NOMO-1 treated with DMSO at 0.1 percent for 48 hours (cell line): ENCODE measurements around the gene SNX8.

Source experiments
- DNase-seq: peaks from one replicate; lab custom pipeline; 2025; ENCODE audit not compliant: unreplicated experiment; lab: John Stamatoyannopoulos, UW

SNX8 gene

DNA sequence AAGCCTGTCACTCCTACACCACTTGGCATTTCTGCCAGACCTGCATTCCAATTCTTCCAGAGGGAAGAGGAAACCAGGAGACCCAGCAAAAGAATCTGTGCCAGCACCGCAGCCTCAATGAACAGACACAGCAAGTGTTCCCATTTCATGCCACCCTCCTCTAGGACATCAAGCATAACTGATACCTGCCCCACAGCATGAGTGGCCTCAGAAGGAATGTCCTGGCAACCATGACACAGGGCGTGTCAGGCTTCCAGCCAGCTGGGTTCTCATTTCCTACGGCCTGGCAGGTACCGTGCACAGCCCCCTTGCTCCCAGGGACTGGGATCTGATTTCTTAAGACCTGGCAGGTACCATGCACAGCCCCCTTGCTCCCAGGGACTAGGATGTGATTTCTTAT, 89.3 kb downstream of the SNX8 start:
- DNase-seq: no peak

DNA sequence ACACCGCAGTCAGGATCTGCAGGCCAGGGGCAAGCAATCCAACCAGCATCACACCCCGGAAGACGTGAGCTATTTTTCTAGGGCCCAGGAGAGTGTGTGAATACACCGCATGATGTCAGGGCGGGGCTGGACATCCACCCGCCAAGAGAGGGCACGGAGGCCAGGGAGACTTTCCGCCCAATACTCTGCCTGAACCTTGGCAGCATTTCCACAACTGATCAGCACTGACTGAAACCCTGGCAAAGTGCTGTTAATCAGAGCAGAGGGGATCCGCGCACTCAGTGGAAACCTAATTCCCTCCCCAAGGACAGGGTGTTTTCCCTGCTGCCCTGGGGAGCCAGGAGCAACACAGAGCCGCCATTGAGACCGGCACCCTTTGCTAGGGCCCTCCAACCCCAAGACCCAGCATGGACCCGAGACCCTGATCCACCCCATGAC, 89.7 kb downstream of the SNX8 start:
- DNase-seq: no peak

DNA sequence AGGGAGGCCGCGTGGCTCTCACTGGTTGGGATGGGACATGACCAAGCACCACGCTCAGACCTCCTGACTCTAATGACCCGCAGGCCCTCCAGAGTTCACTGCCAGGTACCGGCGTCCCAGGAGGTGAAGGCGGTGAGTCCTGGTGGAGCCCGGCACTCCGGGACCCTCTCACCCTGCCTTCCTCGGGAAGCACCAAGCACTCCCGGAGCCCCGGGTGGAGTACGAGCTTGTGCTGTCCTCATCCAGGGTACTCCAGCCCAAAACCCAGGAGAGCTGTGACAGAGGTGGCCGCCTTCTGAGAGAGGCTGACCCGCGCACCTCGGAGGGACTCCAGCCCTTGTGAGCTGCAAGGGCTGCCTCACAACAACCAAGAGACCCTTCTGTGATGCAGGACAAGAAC, 90.9 kb downstream of the SNX8 start:
- DNase-seq: no peak

DNA sequence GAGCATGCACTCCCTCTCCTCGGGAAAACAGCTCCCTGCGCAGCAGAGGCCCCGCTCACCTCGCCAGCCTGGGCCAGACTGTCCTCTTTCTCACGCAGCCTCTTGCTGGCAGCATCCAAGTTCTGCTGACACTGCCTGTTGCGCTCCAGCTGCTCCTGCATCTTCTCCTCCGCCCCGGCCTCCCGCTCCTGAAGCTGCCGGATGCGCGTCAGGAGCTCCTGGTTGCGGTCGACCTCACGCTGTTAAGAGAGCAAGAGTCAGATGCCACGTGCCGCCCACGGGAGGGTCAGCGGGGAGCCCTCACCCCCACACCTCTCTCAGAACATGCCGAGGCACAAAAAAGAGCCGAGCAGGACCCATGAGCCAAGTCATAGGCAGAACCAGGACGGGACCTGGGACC, 91.7 kb downstream of the SNX8 start:
- no peak for DNase-seq

DNA sequence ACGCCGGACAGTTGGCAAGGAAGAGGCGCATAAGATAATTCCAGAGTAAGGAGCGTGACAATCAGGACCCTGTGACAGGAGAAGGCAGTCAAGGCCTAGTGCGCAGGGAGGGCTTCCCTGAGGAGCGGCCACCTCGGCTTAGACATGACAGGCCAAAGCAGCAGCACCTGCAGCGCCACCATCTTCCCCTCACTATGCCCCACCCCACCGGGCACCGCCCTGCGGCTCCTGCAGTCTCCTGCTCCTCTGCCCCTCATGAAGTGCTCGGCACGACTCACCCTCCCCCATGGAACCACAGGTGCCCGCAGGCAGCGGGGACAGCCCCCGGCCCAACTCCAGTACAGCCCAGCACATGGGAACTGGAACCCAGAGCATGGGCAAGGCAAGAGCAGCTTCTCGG, 93.3 kb downstream of the SNX8 start:
- DNase-seq: no peak

DNA sequence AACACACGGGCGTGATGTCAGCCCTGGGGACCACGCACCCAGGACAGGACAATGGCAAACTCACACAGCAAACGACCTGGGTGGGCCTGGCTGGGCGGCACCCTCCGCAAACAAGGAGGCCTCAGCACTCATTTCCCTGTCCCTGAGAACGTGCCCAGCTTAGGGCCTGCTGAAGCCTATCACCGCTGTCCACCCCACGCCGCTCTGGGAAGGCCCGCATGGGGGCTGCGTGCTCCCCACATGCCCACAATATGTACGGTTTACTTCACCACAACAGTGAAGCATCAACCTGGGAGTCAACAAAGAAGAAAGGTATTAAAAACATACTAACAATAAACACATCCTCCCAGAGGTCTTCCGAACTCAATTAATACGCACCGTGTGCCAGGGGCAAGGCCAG, 93.7 kb downstream of the SNX8 start:
- no peak for DNase-seq

DNA sequence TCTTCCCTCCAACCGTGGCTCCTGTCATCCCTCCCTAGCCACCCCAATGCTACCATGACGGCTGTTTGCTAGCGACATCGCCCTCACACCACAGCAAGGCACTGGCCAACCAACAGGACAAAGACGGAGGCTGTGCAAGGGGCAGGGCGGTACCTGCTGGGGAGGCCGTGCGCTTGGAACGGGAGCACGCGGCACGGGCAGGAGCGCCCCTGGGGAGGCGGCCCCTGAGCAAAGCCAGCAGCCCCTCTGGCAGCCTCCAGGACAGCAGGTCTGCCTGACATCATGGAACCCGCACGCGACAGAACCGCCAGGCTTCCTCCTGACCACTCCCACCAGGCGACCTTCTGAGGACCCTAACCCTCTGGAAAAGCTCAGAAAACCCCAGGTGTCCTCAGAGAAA, 94.2 kb downstream of the SNX8 start:
- DNase-seq: no peak

DNA sequence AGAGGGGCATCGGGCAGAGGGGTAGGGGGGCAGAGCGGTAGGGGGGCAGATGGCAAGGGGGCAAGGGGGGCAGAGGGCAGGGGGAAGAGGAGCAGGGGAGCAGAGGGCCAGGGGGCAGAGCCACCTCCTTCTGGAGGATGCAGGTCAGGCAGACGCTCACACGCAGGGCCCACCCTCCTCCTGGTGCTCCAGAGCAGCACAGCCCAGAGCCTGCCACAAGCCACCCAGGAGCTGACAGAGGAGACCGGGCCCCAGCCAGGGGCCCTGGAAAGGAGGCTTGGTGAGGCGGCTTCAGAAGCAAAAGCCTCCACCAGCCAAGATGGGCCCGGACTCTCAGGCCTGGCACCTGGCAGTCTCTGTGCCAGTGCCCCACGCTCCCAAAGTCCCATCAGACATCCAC, 94.6 kb downstream of the SNX8 start:
- DNase-seq: no peak

DNA sequence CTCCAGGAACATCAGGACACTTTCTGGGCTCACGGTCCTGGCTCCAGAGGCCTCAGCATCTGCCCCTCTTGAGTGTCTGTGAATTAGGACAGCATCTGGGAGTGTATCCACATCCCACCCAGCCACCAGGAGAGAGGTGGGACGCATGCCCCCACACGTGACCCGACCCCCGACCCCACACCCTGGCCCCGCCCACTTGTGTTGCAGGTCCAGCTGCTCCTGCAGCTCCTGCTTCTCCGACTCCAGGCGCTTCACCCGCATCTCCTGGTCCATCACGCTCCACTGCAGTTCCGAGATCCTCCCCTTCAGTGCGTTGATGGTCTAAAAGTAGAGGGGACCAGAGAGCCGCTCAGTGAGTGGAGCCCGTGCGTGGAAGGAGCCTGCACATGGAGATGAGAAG, 95.1 kb downstream of the SNX8 start:
- no peak for DNase-seq

DNA sequence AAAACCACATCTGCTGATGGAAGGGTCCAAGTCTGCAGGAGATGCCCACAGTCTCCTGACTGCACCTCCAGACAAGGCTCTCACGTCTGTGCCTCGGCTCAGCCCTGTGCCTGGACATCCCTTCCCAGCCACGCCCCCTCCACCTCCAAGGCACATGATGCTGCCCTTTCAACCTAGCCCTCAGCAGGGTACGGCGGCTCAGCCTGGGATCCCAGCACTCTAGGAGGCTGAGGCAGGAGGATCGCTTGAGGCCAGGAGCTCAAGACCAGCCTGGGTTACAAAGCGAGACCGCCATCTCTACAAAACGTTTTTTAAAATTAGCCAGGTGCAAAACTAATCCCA, 95.8 kb downstream of the SNX8 start:
- DNase-seq: no peak

DNA sequence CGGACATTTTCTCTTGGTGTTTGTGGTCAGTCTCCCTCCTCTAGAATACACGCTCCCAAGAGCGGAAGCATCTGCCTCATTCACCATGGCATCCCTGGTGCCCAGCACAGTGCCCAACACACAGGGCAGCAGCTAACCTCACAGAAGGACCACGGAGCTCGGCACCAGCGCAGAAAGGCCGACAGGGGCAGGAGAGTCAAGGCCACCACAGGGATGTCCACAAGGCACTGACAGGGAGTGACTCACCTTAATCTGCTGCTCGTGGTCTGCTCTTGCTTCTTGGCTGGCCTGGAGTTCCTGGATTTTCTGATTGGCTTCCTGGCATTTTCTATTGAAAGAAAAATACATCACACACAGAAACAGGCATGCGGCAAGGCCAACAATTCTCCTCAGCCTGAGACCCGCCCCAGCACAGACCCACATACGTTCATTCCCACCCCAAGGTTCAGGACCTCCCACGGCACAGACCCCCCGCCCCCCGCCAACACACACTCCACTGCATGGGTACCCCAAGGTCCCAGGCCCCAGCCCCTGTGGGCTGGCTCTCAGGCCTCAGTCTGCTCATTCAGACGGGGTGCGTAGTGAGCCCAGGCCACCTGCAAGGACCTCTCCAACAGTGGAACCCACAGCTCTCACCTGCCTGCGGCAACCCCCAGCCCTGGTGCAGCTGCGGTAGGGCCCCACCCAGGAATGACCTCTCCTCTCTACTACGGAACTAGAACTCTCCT, 96.4 kb downstream of the SNX8 start:
- DNase-seq: no peak

DNA sequence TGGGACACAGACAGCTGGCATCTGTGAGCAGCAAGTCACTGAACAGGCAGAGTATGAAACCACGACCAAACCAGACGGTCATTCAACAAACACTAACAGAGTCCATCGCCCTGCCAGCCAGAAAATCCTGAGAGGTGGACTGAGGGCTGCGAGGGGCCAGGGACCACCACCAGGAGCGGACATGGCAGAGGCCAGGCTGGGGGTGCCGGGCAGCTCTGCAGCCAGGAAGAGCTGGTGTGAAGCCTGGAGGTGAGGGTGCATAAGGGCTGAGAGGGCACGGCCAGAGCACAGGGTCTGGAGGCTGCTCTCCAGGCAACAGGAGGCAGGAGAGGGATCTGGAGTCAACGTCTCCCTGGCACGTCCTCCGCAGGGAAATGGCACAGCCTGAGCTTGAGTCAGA, 97.0 kb downstream of the SNX8 start:
- DNase-seq: no peak

DNA sequence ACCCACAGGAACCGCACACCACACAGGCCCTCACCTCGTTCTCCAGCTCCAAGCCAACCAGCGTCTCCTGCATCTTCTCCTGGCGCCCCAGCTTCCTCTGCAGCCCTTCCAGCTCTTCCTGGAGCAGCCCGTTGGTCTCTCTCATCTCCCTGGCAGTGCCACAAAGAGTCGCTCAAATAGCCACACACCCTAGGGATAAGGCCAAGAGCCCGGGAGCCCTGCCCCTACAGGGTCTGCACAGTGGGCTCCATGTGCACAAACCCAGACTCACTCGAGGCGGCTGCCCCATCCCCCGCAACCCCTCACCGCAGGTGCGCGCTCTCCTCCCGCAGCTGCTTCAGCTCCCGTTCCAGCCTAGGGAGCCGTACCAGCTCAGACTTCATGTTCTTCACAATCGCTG, 98.4 kb downstream of the SNX8 start:
- DNase-seq: no peak

DNA sequence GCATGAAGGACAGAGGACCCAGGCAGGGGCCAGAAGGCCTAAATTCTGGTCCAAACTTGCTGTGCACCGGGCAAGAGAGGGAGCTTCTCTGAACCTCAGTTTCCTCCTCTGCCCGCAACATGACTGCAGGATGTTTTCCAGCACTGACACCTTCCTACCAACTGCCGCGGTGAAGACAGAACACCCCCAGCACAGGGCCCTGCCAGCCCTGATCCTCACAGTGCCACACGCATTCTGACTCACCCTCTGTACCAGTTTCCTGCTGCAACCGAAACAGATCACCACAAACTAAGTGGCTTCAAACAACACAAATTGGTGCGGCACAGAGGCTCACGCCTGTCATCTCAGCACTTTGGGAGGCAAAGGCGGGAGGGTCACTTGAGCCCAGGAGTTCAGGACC, 99.6 kb downstream of the SNX8 start:
- no peak for DNase-seq

DNA sequence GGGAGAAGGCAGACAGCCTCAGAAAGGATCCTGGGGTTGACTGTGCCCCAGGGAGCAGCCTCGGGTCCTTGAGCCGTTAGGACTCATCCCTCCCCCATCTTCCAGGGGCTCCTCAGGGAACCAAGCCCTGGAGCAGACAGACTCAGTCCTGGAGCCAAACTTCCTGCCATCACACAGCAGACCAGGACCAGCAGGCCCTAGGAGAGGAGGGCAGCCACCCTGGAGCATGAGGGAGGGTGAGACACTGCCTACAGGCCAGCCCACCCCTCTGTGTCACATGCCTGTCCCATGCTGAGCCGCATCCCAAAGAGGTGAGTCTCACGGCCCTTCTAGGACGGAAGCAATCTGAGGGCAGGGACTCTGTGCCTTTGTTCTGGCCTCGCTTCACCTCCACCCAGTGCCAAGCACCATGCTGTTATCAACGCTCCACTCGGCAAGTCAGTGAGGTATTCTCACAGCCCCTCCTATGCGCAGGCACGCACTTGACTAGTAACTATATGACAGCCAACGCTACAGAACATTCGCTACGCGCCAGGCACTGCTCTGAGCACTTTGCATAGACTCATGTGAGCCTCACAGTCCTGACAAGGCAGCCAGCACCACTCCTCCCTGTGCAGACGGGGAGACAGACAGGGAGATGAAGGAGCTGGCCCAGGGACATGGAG, 100.6 kb downstream of the SNX8 start:
- no peak for DNase-seq

DNA sequence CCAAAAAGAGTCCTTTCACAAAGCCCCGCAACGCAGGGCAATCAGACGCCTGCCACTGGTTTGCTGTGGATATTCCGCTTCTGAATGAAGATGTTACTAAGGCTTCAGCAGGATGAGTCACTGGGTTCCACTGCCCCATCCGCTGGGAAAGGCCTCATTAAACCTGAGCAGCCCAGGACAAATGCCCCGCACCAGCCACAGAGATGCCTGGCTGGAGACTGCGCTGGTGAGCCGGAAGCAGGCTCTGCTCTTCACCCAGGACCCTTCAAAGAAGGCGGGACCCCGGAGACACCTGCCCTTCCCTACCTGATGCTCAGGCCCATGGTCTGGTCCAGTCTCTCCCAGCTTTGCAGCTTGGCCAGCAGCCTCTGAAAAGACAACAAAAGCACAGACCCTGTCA, 101.3 kb downstream of the SNX8 start:
- DNase-seq: no peak

DNA sequence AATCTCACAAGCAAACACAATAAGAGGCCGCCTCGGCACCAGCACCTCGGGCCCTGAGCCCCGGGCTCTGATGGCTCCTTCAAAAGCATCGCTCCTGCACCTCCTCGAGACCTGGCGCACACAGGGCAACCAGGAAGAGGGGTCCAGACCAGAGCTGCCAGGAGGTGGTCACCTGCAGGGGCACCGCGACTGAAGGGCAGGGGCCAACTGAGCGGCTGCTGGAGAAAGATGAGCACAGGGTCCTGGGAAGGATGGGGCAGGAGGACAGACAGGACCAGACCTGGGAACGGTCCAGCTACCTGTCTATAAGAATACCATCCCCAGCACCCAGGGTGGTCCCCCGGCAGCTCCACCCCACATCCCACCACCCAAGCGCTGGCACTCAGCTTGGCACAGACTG, 102.3 kb downstream of the SNX8 start:
- DNase-seq: no peak

DNA sequence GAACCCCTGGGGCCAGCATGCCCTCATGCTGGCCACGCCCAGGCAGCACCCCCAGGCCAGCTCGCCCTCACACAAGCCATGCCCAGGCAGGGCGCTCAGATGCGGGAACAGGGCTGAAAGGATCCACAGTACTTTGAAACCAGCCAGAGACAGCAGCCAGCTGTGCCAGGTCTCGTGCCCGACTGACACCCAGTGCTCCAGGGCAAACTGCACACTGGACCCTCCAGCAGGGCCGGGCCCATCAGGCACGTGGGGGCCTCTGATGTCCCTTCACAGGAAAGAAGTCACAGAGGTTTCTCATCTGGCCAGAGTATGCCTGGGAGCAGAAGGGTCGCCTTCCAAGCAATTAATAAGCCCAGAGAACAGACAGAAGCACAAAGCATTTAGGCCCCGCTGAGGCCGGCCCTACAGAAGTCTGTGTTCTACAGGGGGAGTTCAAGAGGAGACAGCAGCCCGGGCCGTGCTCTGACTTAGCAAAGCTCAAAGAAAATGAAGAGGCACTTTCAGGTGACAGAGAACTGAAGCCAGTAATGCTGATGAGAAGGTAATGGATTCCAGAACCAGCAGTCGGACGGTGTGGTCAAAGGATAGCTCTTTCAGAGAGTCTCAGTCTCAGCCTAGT, 102.9 kb downstream of the SNX8 start:
- no peak for DNase-seq

DNA sequence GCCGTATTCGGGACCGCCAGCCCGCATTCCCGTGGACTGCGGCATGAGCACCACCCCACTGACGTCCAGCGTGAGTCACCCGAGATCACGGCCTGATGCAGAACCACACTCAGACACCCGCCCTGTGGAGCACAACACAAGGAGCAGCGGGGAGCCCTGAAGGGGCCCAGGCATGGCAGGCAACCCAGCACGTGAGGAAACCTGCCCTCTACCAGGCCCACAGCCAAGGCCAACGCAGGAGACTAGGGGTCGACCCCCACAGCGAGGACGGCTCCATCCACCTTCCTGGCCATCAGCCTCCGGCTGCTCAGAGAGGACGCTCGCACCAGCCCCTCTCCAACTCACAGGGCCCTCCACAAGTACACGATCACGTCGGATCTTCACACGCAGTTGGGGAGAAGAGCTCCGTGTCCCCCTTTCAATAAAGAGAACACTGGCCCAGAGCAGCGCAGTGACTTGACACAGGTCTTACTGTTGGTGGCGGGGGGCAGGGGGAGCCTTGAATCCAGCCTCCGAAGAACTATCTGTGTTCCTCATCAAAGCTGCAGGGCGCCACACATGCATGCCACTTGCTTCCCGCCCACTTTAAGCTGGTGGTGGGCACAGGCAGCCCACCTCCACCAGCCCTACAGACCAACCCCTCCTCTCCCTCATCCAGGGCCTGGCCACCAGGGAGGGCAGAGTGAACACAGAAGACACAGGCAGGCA, 103.5 kb downstream of the SNX8 start:
- DNase-seq: no peak

DNA sequence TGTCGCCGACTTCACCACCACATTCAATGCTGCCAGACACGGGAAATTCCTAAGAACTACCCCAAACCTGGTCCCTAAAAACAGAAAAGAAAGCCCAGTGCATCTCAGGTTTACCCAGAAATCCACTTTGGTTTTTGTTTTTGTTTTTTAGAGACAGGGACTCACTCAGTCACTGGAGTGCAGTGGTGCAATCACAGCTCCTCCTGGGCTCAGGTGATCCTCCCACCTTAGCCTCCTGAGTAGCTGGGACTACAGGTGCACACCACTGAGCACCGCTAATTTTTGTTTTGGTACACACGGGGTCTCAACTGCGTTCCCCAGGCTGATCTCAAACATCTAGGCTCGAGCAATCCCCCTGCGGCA, 104.3 kb downstream of the SNX8 start:
- no peak for DNase-seq

DNA sequence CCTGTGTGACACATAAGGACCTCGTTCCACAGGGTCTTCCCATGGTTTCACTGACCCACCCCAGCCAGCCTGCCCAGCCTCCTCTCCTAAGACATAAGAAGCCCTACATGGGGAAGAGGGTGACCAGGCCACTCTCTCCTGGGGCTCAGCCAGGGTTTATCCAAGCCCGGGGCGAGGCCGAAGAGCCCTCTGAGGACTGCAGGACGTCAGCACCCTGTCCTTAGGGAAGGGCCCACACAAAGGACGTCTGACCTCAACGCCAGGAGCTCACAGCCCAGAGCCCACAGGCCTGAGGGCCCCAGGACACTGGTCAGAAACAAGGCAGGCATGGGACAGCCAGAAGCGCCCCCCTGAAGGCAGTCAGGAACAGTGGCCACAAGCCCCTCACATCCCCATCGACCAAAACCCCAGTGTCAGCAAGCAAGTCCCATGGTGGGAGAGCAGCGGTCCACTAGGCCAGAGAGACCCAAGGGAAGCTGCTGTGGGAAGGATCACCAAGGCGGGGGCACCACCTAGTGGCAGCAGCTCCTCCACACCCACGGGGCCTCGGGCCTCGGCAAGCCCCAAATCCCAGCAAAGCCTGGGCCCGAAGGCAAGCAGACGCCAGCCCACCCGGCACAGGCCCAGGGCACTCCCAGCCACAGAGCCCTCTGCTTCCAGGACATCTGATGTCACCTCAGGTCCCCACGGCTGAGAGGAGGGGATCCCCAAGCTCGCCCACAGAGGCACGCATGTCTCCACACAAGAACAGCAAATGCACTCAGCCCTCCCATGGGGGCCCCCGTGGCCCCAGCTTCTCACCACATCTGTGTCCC, 104.9 kb downstream of the SNX8 start:
- DNase-seq: peak; percentile 0
